Pulmonary artery endothelial cell (primary cell): ENCODE results near the gene ESPN. TPM values are rescaled to one million over a fixed set of nuclear protein-coding genes. Genes with fewer than 3 reads are reported as not detected.
"Not testable (repeated sequence)": the region's sequence is repeated elsewhere in the genome, so short reads cannot be mapped to it uniquely, and the experiment has no call there.

Source experiments
- DNase-seq: peaks from one replicate; pipeline ENCODE4 v3.0.0-alpha.2; 2011; ENCODE audit warnings: low read depth, low spot score
- total RNA-seq: library from RNA; depleted of rRNA; stranded (reverse); fragments of >200 nt; gene quantifications from 2 replicates; pipeline ENCODE4 v1.2.3, GENCODE V29; 2014

The ESPN gene
- total RNA-seq, 1 donor from 2014 or later: 0.79 TPM

GRCh38 chr1:6447016-6447817, 22.6 kb downstream of the ESPN start:
- DNase-seq: no peak

GRCh38 chr1:6447818-6448748, 23.5 kb downstream of the ESPN start:
- no peak for DNase-seq

GRCh38 chr1:6448749-6449631, 24.4 kb downstream of the ESPN start:
- no peak for DNase-seq

- DNase-seq: no peak
These were observed 25.5 kb downstream of the ESPN start for GRCh38 chr1:6450005-6450450.

- DNase-seq: not testable (repeated sequence)
These were observed 25.9 kb downstream of the ESPN start for GRCh38 chr1:6450486-6450885.

- no peak for DNase-seq
These were observed 26.4 kb downstream of the ESPN start for GRCh38 chr1:6450943-6451373.

- not testable (repeated sequence) for DNase-seq
These were observed 29.6 kb downstream of the ESPN start for GRCh38 chr1:6453895-6454855.

GRCh38 chr1:6454856-6455751, 30.5 kb downstream of the ESPN start:
- DNase-seq: no peak

- not testable (repeated sequence) for DNase-seq
These were observed 31.4 kb downstream of the ESPN start for GRCh38 chr1:6455752-6456520.

- DNase-seq: no peak
These were observed 32.4 kb downstream of the ESPN start for GRCh38 chr1:6456800-6457466.

- DNase-seq: no peak
These were observed 35.3 kb downstream of the ESPN start for GRCh38 chr1:6459850-6460265.

GRCh38 chr1:6460301-6461050, 35.9 kb downstream of the ESPN start:
- no peak for DNase-seq

GRCh38 chr1:6461051-6461530, 36.5 kb downstream of the ESPN start:
- DNase-seq: no peak

- DNase-seq: no peak
These were observed 37.2 kb downstream of the ESPN start for GRCh38 chr1:6461538-6462411.

- DNase-seq: no peak
These were observed 38.0 kb downstream of the ESPN start for GRCh38 chr1:6462412-6463119.
